CD4-positive, alpha-beta T cell treated with Interleukin-1 beta for 1 hour (primary cell): ENCODE measurements around the gene CHCHD10.

Experiments
- DNase-seq, 2 donors: peaks; one replicate each; pipeline ENCODE4 v3.0.0-alpha.2; 2020 to 2022

The CHCHD10 gene

DNA sequence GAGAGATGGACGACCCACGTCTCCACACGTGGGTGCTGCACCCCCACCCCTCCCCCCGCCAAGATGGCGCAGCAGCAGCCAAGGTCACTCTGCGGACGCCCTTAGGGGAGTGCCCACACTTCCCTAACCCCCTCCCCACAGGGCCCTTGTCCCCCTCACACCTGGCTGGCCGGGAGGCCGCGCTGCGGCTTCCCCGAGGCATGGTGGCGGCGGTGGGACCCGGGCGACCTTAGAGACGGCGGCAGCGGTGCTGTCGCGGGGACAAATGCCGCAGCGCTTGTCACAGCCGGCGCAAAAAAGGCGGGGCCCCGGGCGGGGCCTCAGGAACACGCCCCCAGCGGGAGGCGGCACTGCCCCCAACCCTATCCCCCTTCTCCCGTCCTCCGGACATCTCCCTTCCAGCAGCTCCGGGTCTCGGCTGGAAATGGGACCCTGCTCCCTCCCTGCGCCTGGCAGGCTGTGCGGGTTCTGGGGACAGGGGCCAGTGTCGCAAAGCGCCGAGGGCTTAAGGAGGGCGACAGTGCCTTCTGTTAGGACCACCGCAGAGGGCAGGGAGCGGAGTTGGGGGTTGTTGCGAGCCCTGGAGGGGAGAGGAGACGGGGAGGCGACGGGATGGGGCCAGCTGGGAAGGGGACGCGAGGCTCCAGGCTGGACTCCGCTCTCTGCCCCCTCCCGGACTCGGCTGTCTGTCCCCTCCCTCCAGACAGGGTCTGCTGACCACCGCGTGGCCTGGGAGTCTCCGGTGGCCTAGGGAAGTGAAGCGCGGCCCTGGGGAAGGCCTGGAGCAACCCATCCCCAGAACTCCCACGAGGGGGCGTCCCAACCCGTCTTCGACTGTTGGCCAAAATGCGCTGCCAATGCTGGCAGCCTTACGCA is at the start of gene CHCHD10:
CHCHD10 (minus strand) TSS at position 300 of the 876 bp plus-strand sequence; CDS start at position 202, 98 bp downstream.
- peak; percentile 75 to 76 for DNase-seq

DNA sequence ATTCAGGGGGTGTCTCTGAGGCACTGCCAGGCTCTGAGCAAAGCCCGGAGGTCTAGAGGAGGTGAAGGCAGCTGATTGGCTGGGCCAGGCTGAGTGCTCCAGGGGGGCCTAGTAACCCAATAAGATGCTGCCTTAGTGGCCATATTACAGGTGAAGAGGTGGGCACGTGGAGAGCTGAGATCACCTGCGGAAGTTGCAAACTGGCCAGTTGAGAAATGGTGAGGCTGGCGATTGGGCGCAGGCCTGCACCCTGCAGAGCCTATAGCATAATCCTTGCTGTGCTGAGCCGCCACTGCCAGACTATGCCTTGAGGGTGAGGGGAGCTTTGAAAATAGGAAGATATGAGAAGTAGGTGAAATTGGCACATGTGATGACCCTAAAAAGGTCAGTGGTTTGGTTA is 49.4 kb upstream of the CHCHD10 start:
- no peak for DNase-seq

DNA sequence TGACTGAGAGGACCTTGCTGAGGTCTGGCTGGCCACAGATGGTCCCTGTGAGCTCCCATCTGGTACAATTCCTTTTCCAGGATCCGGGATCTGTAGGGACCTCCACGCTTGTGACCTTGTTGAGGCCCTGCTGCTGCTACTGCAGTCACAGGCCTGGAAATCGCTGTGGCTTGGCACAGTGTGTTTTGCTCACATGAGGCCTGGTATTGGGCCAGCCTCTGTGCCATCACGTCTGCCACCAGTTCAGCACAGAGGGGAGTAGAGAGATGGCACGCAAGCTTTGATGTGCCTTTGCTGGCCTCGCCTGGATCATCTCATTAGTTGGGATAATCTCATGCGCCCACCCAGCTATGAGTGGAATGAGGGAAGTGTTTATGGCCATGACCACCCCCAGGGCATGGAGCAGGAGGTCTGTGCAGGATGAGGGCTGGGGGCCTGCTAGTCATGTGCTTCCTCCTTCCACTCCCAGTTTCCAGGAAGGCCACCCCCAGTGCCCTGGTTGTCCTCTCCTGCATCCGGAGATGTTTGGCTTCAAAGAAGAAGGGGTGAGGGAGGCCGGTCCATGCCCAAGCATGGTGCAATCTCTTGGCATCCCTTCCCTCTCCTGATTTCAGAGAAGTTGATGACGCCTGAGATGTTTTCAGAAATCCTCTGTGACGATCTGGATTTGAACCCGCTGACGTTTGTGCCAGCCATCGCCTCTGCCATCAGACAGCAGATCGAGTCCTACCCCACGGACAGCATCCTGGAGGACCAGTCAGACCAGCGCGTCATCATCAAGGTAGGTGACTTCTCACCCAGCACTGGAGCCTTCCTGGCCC is 48.6 kb upstream of the CHCHD10 start:
- no peak for DNase-seq

DNA sequence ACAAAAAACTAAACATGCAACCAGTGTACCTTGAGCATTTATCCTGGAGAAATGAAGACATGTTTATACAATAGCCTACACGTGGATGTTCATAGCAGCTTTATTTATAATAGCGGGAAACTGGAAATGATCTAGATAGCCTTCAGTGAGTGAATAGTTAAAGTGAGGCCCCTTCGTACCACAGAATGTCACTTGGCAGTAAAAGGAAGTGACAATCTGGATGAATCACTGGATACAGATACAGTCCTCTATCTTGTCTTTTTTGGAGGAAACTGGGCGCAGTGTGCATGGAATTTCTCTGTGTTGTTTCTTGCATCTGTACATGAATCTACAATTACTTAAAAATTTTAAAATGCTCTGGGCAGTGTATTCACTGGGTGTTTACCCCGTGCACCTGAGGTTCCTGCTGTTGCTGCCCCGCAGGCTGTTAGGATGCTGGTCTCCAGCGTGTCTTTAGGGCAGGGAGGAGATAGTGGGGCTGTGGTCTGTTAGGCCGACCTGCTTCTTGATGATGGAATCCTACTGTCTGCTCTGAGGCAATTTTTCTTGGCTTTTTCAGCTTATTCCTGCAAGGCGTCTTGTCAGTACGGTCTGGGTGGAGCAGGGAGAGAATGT is 47.9 kb upstream of the CHCHD10 start:
- no peak for DNase-seq

DNA sequence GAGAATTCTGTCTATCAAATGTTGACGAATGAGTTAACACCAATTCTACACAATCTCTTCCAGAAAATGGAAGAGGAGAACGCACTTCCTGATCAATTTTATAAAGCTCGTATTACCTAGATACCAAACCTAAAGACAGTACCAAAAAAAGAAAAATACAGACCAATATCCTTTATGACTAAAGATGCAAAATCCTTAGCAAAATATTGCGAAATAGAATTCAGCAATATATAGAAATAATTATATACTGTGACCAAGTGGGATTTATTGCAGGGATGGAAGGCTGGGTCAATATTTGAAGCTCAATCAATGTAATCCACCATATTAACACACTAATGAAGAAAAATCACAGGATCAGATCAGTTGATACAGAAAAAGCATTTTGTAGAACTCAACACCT is 44.6 kb upstream of the CHCHD10 start:
- no peak for DNase-seq

DNA sequence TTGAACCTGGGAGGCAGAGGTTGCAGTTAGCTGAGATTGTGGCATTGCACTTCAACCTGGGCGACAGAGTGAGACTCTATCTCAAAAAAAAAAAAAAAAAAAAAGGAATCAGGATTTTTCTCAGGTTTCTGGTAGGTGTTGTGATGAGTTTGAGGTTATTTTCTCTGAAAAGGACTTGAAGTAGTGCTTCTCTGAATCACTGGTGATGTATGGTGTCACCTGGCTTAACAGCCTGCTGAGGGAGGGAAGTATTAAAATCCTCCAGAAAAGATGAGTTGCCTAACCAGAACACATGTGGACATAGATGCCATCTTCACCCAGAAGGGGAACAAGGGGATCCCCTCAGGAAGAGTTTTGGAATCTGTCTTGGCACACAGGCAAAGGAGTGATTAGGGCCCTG is 39.1 kb upstream of the CHCHD10 start:
- DNase-seq = no peak

DNA sequence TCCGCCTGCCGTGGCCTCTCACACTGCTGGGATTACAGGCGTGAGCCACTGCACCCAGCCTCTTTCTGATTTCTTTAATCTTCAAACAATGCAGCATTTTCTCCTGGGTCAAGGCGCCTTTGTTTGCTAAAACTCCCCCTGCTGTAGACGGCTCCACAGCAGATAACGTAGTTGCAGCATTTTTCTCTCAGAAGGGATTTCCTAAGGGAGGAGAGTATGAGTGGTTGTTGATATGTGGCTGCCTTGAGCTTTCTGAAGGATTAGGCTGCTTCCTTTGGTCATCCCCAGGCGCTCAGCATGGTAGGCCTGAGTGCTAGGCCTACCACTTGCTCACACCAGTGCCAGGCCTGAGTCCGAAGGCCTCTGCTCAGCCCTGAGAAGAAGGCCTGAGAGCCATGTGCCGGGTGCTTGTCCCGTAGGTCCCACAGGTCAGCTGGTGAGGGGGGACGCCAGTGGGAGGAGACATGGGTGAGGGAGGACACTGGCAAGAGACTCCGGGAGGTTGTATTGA is 37.1 kb upstream of the CHCHD10 start:
- DNase-seq = no peak

DNA sequence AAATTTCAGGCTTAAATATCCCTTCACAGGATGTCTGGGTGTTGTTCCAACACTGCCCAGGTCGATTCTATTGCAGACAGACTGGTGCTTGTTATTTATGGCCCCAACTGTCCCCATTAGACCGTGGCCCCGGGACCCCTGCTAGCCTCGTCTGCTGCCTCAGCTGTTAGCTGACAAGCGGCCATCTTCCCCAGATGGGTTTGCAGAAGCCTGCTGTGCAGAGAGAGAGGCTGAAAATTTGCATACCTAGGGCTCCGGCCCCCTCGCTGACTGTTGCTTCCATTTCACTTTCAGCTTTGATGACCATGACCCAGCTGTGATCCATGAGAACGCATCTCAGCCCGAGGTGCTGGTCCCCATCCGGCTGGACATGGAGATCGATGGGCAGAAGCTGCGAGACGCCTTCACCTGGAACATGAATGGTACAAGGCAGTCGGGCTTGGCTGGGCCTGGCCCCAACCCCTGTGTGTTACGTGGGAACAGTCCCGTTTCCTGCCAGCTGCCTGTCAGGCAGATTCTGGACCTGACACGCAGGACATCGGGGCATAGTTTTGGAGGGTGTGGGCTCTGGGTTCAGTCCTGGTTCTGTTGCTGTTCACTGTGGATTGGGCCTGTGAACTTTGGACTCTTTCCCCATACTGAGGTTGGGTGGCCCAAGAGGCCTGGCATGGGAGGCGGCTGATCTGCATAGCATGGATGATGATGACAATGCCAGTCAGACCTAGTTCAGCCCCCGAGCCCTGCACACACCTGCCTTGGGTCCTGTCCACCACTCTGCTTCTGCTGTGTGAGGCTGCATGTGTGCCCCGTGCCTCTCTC is 35.4 kb upstream of the CHCHD10 start:
- no peak for DNase-seq

DNA sequence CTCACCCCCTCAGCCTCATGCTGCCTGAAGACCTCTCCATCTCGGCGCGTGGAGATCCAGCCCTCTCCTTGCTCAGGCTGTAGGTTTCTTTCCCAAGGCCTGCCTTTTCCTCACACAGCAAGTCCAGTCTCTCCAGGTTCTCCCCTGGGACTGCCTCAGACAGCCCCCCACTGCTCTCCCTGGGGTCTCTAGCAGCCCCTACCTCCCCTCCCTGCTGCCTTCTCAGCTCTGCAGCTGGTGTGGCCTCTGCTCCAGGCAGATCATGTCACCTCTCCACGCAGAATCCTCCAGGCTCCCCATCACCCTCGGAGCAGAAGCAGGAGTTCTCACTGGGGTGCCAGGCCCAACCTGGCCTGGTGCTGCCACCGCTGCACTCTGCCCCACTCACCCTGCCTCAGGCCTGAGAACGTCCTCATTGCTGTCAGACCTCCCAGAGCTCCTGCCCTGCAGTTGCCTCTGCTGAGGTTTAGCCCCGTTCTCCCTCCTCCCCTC is 34.2 kb upstream of the CHCHD10 start:
- DNase-seq = no peak

DNA sequence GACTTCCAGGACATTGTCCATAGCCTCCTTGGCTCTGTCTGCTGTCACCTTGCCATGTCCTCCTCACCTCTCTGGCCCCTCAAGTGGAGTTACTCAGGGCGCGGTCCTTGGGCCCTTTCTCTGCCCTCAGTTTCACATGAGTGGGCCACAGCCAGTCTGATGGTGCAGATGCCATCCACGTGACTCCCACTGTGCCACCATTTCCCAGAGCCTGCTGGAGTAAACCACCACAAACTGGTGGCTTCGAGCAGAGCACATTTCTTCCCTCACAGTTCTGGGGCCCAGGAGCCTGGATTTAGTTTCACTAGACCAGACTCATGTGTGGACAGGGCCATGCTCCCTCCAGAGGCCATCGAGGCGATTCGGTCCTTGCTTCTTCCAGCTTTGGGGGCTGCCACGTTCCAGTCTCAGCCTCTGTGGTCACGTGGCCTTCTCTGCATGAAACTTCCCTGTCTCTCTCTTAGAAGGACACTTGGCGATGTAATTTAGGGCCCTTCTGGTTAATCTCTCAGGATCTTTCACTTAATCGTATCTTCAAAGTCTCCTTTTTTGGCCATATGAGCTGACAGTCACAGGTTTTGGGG is 33.6 kb upstream of the CHCHD10 start:
- no peak for DNase-seq

DNA sequence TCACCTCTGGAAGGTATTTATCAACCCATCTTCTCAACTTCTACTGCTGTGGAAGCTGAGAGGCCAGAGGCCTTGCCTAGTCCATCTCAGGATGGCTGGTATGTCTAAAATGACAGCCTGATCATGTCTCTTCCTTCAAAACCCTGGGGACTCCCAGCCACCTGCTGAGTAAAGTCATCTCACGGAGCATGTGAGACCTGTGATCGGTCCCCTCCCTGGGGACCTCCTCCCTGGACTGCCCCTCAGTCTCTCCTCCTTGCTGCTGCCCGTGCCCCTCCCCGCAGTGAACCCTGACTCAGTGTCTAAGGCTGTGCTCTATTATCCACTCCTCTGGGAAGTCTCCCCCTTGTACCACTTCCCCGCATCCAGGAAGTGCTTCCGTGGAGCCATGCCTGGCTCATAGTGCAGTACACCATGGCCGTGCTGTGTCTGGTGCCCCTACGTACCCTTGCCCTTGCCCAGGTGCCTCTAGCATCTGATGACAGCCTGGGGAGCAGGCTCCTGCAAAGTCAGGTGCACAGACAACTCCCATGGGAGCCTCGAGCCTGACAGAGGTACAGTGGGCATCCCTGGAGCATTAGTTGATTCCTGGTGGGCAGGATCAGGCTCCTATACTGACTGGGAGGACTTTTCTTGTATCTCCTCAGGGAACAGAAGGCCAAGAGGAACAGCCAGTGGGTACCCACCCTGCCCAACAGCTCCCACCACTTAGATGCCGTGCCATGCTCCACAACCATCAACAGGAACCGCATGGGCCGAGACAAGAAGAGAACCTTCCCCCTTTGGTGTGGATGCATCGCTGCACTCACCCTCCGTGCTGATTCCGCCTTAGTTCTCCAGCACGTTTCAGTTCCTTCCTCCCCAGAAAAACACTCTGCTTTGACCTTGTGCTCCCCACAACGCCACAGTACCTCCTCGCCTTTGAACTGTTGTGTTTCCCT is 32.8 kb upstream of the CHCHD10 start:
- peak in 1 of 2 donors; percentile 49 for DNase-seq

DNA sequence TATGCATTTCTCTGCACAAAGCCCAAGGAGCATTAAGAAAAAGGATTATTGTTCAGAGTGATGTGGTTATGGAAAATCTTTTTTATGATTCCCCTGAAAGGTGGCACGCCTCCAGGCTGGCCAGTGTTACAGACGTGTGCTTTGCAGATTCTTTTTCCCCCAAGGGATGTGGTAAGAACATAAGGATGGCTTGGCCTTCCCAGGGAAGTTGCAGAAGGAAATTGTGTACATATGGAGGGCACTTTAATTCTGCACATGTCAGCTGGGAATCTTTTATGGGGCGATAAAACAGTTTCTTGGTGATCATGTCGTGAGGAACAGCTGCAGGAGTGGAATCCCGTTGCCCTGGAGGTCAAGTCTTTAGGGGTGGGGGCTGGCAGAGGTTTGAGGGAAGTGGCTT is 28.7 kb upstream of the CHCHD10 start:
- DNase-seq = no peak

DNA sequence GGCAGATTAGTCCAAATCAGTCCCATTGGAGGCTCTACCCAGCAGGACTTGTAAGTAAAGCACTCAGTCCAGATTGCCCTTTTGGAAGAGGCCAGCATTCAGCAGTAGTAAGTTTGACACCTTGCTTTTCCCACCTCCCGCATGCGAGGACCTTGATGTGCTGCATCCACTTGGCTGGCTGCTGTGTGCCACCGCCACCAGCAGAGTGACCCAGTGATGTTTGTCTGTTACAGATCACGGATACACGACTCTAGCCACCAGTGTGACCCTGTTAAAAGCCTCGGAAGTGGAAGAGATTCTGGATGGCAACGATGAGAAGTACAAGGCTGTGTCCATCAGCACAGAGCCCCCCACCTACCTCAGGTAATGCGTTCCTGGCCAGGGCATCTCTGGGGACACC is 25.6 kb upstream of the CHCHD10 start:
- DNase-seq = no peak

DNA sequence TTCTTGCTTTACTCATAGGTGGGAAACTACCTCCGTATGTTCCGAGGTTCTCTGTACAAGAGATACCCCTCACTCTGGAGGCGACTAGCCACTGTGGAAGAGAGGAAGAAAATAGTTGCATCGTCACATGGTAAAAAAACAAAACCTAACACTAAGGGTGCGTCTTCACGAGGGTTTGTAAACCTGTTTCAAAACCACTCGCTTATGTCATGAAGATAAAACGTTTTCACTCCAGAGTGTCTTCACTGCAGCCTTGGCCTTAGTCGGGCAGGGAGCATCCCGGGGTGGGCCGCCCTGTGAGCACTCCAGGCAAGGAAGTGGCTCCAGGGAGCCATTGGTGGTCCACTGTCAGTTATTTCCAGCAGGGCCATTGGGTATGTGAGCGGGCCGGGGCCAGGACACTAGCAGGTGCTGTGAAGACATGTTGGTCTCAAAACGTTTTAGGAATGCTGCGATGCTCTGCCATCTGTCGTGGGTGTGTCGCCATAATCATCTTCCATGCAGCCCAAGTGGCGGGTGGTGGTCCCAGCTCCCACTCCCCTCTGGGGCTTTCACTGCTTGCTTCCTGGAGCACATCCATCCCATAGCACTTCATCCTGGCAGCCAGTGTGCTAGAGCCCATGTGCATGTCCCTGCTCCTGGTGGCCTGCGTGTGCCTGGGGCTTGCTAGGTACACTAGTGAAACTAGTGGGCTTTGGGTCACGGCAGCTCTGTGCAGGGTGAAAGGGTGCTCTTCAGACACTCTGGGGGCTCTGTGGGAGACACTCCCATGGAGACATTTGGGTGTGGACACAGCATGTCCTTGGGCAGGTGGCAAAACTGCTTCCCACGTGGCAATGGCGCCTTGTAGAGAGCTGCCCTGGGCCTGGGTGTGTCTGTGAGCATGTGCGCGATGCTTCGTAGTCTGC is 24.2 kb upstream of the CHCHD10 start:
- no peak for DNase-seq

DNA sequence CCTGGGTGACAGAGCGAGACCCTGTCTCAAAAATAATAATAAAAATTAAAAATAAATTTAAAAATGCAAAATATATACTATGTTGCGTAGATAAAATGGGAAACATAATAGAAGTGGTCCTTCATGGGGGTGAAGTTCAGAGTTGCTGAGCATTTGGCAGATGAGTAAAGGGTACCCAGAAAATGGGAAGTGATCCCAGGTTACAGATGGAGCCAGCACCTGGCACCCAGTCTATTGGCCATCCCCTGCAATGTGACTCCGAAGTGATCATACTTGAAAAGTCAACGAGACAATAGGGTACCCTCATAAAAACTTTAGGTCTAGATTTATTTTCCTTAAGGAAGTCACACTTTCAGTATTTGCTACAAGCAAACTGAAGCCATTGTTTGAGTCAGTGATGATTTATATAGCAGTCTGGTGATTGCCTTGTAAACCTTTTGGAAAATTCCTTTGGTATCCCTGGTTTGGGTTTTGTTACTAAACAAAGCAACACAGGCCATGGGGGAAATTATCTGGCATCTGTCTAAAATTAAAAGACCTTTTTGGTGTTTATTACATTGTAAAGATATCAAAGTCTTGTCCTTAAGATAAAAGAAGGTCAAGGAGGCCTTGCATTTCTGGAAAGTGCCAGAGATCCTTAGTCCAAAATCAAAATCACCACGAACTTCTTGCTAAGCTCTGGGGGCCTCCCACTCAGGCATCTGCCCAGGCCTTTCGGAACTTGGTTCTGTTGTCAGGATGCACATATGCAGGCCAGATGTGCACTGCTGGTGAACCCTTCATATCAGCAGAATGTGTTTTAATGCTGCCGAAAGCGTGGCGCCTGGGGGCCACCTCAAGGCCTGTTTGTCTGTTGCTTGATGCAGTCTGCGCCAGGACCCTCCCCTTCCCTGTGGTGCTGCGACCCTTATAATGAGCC is 23.3 kb upstream of the CHCHD10 start:
- DNase-seq = no peak

DNA sequence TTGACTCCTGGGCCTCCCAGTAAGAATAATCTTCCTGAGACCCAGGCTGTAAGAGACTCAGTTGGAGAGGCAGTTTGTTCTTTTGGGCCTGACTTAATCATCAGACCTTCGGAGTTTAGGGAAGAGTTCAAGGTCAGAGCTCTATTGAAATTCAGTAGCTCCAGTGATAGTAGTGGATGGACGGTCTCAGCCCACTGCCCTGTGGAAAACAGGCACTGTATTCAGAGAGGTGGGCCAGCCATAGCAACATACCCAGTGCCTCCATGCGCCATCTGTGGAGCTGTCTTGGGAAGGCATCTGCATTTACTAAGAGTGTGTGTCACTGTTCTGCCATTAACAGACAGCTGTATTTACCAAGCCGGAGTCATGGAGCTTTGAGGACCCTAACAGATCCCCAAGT is 21.9 kb upstream of the CHCHD10 start:
- DNase-seq = no peak

DNA sequence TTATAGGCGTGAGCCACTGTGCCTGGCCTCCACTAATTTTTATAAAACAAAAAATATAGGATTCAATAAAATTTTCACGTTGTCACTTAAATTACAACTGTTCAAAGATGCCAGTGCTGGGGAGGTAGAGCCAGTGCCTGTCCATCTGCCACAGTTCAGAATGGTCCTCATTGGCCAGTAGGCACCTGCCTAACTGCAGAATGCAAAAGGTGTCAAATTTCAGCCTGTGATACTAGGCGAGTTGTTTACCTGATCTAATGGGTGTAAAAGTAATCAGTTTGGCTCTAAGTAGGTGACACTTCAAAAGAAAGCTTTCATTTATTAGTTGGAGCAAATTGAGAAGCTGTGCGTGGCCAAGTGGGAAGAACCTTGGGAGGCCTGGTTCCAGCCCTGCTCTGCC is 21.3 kb upstream of the CHCHD10 start:
- DNase-seq = no peak

DNA sequence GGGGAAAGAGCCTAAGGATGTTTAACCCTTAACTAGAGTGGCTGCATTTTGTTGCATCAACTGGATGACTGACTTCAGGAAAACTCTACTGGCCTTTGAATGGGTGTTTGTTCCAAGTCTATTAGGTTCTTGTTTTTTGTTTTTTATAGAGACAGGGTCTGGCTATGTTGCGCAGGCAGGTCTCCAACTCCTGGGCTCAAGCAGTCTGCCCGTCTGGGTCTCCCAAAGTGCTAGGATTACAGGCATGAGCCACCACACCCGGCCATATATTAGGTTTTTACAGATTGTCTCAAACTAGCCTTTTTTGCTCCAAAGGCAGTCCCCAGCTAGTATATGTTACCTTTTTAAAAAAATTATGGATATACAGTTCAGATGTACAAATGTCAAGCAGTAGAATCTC is 20.1 kb upstream of the CHCHD10 start:
- no peak for DNase-seq

DNA sequence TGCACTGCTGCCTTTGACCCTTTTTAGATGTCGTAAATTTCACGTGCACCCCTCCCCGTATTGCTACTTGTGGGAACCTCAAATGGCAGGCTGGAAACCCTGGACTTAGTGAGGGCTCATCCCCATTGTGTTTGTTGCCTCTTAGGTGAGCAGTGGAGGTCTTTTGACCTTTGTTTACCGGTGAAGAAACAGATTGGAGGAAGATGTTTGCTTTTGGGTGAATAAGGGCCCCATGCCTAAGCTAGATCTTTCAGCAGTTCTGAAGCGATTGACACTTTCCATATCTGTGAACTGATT is 19.8 kb upstream of the CHCHD10 start:
- DNase-seq = peak in 1 of 2 donors; percentile 7
